Tibial nerve (tissue), 4 donors: ENCODE data around the gene RND2.

Experiments used
- EP300 ChIP-seq, 2 donors: sonication (generic); formaldehyde crosslinking; IDR thresholded peaks; one replicate each; pipeline ENCODE4 v1.6.1; 2017; ENCODE audit warnings: antibody characterized with exemption in 2 of 2, mild to moderate bottlenecking in 1 of 2
- TF ChIP-seq, protein P1 (sequence below), 5 experiments: fragments of 200-600 bp in 3 of 5; fragments of 450-650 bp in 2 of 5; sonication (generic) in 3 of 5; IDR thresholded peaks; one replicate each; pipeline ENCODE4 v1.5.1; 2016 to 2019; ENCODE audit warnings: antibody characterized with exemption in 5 of 5, mild to moderate bottlenecking in 3 of 5, moderate library complexity in 2 of 5

DNA sequence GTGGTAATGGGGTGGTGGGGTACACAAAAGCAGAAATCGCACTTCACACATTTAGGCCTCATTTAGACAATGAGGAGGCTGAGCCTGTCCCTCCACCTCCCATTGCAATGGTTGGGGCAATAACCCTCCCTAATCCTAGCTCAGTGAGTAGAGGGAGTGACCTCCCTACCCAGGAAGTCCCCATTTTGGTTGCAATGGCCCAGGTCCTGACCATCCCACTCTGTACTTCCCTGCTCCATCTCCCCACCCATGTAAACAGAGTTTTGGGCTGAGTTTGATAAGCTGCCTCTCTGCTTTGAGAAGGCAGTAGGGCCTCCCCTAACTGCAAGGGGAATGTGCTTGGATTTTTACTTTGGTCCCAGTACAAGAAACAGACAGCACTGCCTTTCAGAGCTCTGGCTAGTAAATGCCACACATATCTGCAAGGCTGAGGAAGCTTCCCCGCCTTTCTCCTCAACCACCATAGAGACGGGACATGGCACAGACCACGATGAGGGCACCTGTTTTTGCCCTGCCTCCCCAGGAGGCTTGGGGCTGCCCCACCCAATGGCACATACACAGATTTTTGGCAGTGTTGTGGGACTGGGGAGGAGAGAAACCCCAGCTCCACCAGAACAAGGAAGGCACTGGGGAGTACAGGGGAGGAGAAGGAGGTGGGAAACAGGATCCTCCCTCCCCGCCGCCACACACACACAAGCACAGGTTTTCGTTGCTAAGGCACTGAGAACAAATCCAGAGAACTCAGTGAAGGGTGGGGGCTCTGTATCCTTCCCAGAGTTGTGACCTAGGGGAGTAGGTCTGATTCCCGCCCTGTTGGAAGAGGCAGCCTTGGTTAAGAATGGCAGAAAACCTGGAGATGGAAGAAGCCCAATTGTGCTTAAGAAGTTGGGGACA, 10.1 kb upstream of the RND2 start:
- TF ChIP-seq, protein P1, sequence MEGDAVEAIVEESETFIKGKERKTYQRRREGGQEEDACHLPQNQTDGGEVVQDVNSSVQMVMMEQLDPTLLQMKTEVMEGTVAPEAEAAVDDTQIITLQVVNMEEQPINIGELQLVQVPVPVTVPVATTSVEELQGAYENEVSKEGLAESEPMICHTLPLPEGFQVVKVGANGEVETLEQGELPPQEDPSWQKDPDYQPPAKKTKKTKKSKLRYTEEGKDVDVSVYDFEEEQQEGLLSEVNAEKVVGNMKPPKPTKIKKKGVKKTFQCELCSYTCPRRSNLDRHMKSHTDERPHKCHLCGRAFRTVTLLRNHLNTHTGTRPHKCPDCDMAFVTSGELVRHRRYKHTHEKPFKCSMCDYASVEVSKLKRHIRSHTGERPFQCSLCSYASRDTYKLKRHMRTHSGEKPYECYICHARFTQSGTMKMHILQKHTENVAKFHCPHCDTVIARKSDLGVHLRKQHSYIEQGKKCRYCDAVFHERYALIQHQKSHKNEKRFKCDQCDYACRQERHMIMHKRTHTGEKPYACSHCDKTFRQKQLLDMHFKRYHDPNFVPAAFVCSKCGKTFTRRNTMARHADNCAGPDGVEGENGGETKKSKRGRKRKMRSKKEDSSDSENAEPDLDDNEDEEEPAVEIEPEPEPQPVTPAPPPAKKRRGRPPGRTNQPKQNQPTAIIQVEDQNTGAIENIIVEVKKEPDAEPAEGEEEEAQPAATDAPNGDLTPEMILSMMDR (IDR thresholded peaks at IDR 0.05): no peak
- TF ChIP-seq EP300 (IDR thresholded peaks at IDR 0.05): no peak
